Prostate gland (tissue), 2 donors: Measurements from ENCODE around the gene FBXO38. TPM values are rescaled to one million over a fixed set of nuclear protein-coding genes. Genes with fewer than 3 reads are reported as not detected.

ENCODE experiments used
- DNase-seq: peaks from one replicate; pipeline ENCODE4 v3.0.0-alpha.2; 2019; ENCODE audit warnings: low spot score
- H3K27ac ChIP-seq, 2 donors: fragments of 200-600 bp; sonication (generic); 2 replicates each; pipeline ENCODE4 v1.5.1; 2017 to 2019
- H3K27me3 ChIP-seq: fragments of 200-600 bp; sonication (generic); replicated peaks from 2 replicates; pipeline ENCODE4 v1.5.1; 2019; ENCODE audit not compliant: insufficient read depth
- H3K36me3 ChIP-seq, 2 donors: fragments of 200-600 bp; sonication (generic); 1 replicate in 1 of 2; 2 replicates in 1 of 2; pipeline versions ENCODE4 v1.5.1 to v1.8.1; 2017 to 2019
- H3K4me1 ChIP-seq: fragments of 200-600 bp; sonication (generic); replicated peaks from 2 replicates; pipeline ENCODE4 v1.5.1; 2019
- H3K4me3 ChIP-seq, 2 donors: fragments of 200-600 bp; sonication (generic); 2 replicates each; pipeline ENCODE4 v1.5.1; 2017 to 2019
- H3K9me3 ChIP-seq: fragments of 200-600 bp; sonication (generic); 2 replicates; pipeline ENCODE4 v1.5.1; 2017
- POLR2A ChIP-seq: fragments of 450-650 bp; IDR thresholded peaks from one replicate; pipeline ENCODE4 v1.6.1; 2016; ENCODE audit warnings: antibody characterized with exemption, mild to moderate bottlenecking
- POLR2AphosphoS5 ChIP-seq: sonication (generic); formaldehyde crosslinking; IDR thresholded peaks from one replicate; pipeline ENCODE4 v1.6.1; 2017; ENCODE audit warnings: antibody characterized with exemption
- WGBS: methylation state at CpG from one replicate; pipeline ENCODE4 v1.1.5; 2018; 5-methylcytosine and 5-hydroxymethylcytosine counted together
- intact Hi-C: fragments of 100-400 bp; cut with DNase I; formaldehyde crosslinking; loops from one replicate; pipeline ENCODE4 v1.14.2; 2022
- small RNA-seq, 2 donors: library from RNA; depleted of rRNA; stranded (forward); fragments of <200 nt; gene quantifications; one replicate each; pipeline ENCODE3, GENCODE V24; 2016
- total RNA-seq, 2 donors: library from RNA; depleted of rRNA; stranded (reverse); fragments of >200 nt; gene quantifications; one replicate each; pipeline ENCODE4 v1.1.0, GENCODE V29; 2016
- TF ChIP-seq, protein P1 (sequence below), 4 experiments: fragments of 200-600 bp in 2 of 4; fragments of 450-650 bp in 2 of 4; sonication (generic) in 2 of 4; IDR thresholded peaks; 1 replicate in 3 of 4; 2 replicates in 1 of 4; pipeline ENCODE4 v1.5.1; 2016 to 2019; ENCODE audit warnings: antibody characterized with exemption in 4 of 4, mild to moderate bottlenecking in 2 of 4, moderate library complexity in 2 of 4

FBXO38 gene
- total RNA-seq, 2 donors from 2014 or later: 47.1 to 53.2 TPM

DNA sequence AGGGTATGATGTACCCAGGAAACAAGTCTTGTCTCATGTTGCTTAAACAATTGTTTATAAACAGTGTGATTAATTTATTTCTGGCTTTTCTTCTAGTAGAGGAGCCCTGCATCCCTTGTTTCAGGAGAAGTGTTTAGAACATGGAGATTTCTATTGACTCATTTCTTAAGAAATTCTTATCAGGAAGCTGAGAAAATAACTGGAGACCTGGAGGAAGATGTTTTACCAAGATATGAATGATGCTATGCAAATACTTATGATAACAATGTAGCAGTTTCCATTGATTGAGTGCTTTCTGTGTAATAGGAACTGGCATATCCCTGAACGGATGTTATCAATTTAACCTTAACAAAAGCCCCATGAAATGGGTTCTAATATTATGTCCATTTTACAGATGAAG, 108.6 kb downstream of the FBXO38 start:
- TF ChIP-seq POLR2A: no peak
- TF ChIP-seq, protein P1, sequence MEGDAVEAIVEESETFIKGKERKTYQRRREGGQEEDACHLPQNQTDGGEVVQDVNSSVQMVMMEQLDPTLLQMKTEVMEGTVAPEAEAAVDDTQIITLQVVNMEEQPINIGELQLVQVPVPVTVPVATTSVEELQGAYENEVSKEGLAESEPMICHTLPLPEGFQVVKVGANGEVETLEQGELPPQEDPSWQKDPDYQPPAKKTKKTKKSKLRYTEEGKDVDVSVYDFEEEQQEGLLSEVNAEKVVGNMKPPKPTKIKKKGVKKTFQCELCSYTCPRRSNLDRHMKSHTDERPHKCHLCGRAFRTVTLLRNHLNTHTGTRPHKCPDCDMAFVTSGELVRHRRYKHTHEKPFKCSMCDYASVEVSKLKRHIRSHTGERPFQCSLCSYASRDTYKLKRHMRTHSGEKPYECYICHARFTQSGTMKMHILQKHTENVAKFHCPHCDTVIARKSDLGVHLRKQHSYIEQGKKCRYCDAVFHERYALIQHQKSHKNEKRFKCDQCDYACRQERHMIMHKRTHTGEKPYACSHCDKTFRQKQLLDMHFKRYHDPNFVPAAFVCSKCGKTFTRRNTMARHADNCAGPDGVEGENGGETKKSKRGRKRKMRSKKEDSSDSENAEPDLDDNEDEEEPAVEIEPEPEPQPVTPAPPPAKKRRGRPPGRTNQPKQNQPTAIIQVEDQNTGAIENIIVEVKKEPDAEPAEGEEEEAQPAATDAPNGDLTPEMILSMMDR (IDR thresholded peaks at IDR 0.05): no peak
- no peak for TF ChIP-seq POLR2AphosphoS5
- Histone ChIP-seq H3K9me3 (no peaks in the 10 kb centered on the region), H3K27ac (no peak overlapping the region), H3K36me3 (no peaks in the 10 kb centered on the region), H3K4me3 (no peak overlapping the region), H3K27me3 (no peaks in the 10 kb centered on the region), H3K4me1 (no peaks in the 10 kb centered on the region)
- no peak for DNase-seq
- intact Hi-C loops: no loop called here
- 80% methylated on average over 1 of the region's 1 CpG for WGBS

Small RNA genes lying within 50 kb of the gene (small RNA-seq; reads per million reads assigned to genes)
- gene RF00017: 0 reads per million in 2 donors

Other genes starting within 250 kb of the FBXO38 start
- not detected for gene SPINK14, start 215.4 kb upstream of the FBXO38 start, total RNA-seq
- gene SPINK6, start 180.9 kb upstream of the FBXO38 start, total RNA-seq: not detected
- gene MARCOL, start 145.4 kb upstream of the FBXO38 start, total RNA-seq: not detected
- not detected for gene SPINK13, start 115.2 kb upstream of the FBXO38 start, total RNA-seq
- gene SPINK7, start 71.5 kb upstream of the FBXO38 start, total RNA-seq: not detected
- gene SPINK9, start 48.4 kb upstream of the FBXO38 start, total RNA-seq: not detected